WTC11 (cell line): Measurements from ENCODE around the gene ERCC5. TPM values are rescaled to one million over a fixed set of nuclear protein-coding genes. Genes with fewer than 3 reads are reported as not detected.

Source experiments
- ATAC-seq: fragments of 200-7000 bp; cut with Tn5 transposase; 2 replicates; pipeline ENCODE4 v1.10.0; 2021; ENCODE audit warnings: mild to moderate bottlenecking, moderate library complexity
- CTCF ChIA-PET: fragments of 300-600 bp; sonication (Branson Sonifier 250); formaldehyde crosslinking; loops from one replicate; lab custom pipeline; 2021; ENCODE audit warnings: antibody characterized with exemption; lab: Charles Lee
- POLR2A ChIA-PET: fragments of 350-600 bp; sonication (Branson Sonifier 250); formaldehyde crosslinking; loops from one replicate; lab custom pipeline; 2021; ENCODE audit warnings: antibody characterized with exemption; lab: Charles Lee
- DNase-seq: peaks from one replicate; pipeline ENCODE4 v3.0.0; 2021; ENCODE audit warnings: low spot score
- H3K27ac Mint-ChIP-seq: 2 replicates; pipeline ENCODE4 v1.8.0; 2021; ENCODE audit warnings: mixed read lengths
- H3K27me3 Mint-ChIP-seq: 2 replicates; pipeline ENCODE4 v1.8.0; 2021; ENCODE audit warnings: low read depth, mild to moderate bottlenecking, moderate library complexity, mixed read lengths
- H3K36me3 Mint-ChIP-seq: 2 replicates; pipeline ENCODE4 v1.8.0; 2021; ENCODE audit warnings: mixed read lengths
- H3K4me1 Mint-ChIP-seq: 2 replicates; pipeline ENCODE4 v1.8.0; 2022; ENCODE audit warnings: mixed read lengths
- H3K4me3 Mint-ChIP-seq: 2 replicates; pipeline ENCODE4 v1.8.0; 2021; ENCODE audit warnings: mild to moderate bottlenecking, moderate library complexity, mixed read lengths
- H3K9me3 Mint-ChIP-seq: 2 replicates; pipeline ENCODE4 v1.8.0; 2021; ENCODE audit warnings: mixed read lengths
- CBFB ChIP-seq: sonication (generic); formaldehyde crosslinking; IDR thresholded peaks from 2 replicates; pipeline ENCODE4 v1.8.1; 2022; ENCODE audit warnings: mild to moderate bottlenecking, low read depth, missing genetic modification reagents
- CREB1 ChIP-seq: sonication (generic); formaldehyde crosslinking; IDR thresholded peaks from 2 replicates; pipeline ENCODE4 v1.8.0; 2023; ENCODE audit warnings: mild to moderate bottlenecking, missing genetic modification reagents
- JAZF1 ChIP-seq: fragments of 250-450 bp; sonication (Bioruptor Pico); IDR thresholded peaks from 2 replicates; pipeline ENCODE4 v1.9.0; 2021; ENCODE audit warnings: moderate library complexity, mild to moderate bottlenecking, inconsistent platforms
- NFE2L1 ChIP-seq: sonication (generic); formaldehyde crosslinking; IDR thresholded peaks from 2 replicates; pipeline ENCODE4 v1.8.1; 2023; ENCODE audit warnings: missing genetic modification reagents
- NFYB ChIP-seq: sonication (generic); formaldehyde crosslinking; conservative IDR thresholded peaks from 2 replicates; pipeline ENCODE4 v1.8.0; 2022; ENCODE audit warnings: low read depth, missing genetic modification reagents
- NR3C1 ChIP-seq: sonication (generic); formaldehyde crosslinking; conservative IDR thresholded peaks from 2 replicates; pipeline ENCODE4 v1.8.1; 2023; ENCODE audit warnings: low read depth, mild to moderate bottlenecking, missing genetic modification reagents
- PRRX2 ChIP-seq: fragments of 250-450 bp; sonication (Bioruptor Pico); IDR thresholded peaks from 2 replicates; pipeline ENCODE4 v1.8.0; 2021; ENCODE audit warnings: mild to moderate bottlenecking
- SMAD3 ChIP-seq: sonication (generic); formaldehyde crosslinking; IDR thresholded peaks from 2 replicates; pipeline ENCODE4 v1.8.0; 2022; ENCODE audit warnings: missing genetic modification reagents, mild to moderate bottlenecking, borderline replicate concordance
- ZNF263 ChIP-seq: sonication (generic); formaldehyde crosslinking; IDR thresholded peaks from 2 replicates; pipeline ENCODE4 v1.8.1; 2022; ENCODE audit warnings: low read depth, mild to moderate bottlenecking, moderate library complexity, missing genetic modification reagents
- ZNF317 ChIP-seq: sonication (generic); formaldehyde crosslinking; IDR thresholded peaks from 2 replicates; pipeline ENCODE4 v1.8.1; 2023; ENCODE audit warnings: low read depth, mild to moderate bottlenecking, moderate library complexity, missing genetic modification reagents, borderline replicate concordance
- total RNA-seq: library from RNA; stranded (reverse); gene quantifications from 3 replicates; pipeline ENCODE4 v1.2.3, GENCODE V29; 2021
- TF ChIP-seq, protein P1 (sequence below): sonication (generic); formaldehyde crosslinking; IDR thresholded peaks from 2 replicates; pipeline ENCODE4 v1.8.0; 2022; ENCODE audit warnings: mild to moderate bottlenecking, missing genetic modification reagents
- TF ChIP-seq, protein P2 (sequence below): sonication (generic); formaldehyde crosslinking; IDR thresholded peaks from 2 replicates; pipeline ENCODE4 v1.8.1; 2022; ENCODE audit warnings: low read depth, mild to moderate bottlenecking, moderate library complexity, missing genetic modification reagents, borderline replicate concordance
- TF ChIP-seq, protein P3 (sequence below): fragments of 250-450 bp; sonication (Bioruptor Pico); IDR thresholded peaks from 2 replicates; pipeline ENCODE4 v1.9.0; 2021; ENCODE audit warnings: mild to moderate bottlenecking, borderline replicate concordance
- TF ChIP-seq, protein P4 (sequence below): sonication (generic); formaldehyde crosslinking; IDR thresholded peaks from 2 replicates; pipeline ENCODE4 v1.8.0; 2022; ENCODE audit warnings: missing genetic modification reagents
- TF ChIP-seq, protein P5 (sequence below): sonication (generic); formaldehyde crosslinking; IDR thresholded peaks from 2 replicates; pipeline ENCODE4 v1.8.1; 2023; ENCODE audit warnings: mild to moderate bottlenecking, missing genetic modification reagents, borderline replicate concordance
- TF ChIP-seq, protein P6 (sequence below): fragments of 250-450 bp; sonication (Bioruptor Pico); IDR thresholded peaks from 2 replicates; pipeline ENCODE4 v2.1.2; 2022; ENCODE audit warnings: mild to moderate bottlenecking, moderate library complexity
- TF ChIP-seq, protein P7 (sequence below): fragments of 200-600 bp; IDR thresholded peaks from 2 replicates; pipeline ENCODE4 v1.8.0; 2022; ENCODE audit warnings: antibody characterized with exemption

The ERCC5 gene
- total RNA-seq, 1 experiment from 2014 or later: 26.5 TPM

DNA sequence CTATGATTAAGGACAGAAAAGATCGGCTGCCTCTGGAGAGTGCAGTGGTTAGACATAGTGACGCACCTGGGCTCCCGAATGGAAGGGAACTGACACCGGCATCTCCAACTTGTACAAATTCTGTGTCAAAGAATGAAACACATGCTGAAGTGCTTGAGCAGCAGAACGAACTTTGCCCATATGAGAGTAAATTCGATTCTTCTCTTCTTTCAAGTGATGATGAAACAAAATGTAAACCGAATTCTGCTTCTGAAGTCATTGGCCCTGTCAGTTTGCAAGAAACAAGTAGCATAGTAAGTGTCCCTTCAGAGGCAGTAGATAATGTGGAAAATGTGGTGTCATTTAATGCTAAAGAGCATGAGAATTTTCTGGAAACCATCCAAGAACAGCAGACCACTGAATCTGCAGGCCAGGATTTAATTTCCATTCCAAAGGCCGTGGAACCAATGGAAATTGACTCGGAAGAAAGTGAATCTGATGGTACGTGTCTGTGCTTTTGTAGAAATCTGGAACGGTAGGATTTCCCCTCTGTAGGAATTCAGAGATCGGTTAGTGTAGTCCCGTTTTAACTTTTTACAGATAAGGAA, 16.9 kb downstream of the ERCC5 start (continued):
- no peak for TF ChIP-seq CBFB
- no peak for TF ChIP-seq ZNF263 (CRISPR knock-in tag)
- no peak for TF ChIP-seq JAZF1 (CRISPR knock-in tag)
- no peak for TF ChIP-seq ZNF317 (CRISPR knock-in tag)
- no peak for TF ChIP-seq SMAD3
- TF ChIP-seq, protein P1, sequence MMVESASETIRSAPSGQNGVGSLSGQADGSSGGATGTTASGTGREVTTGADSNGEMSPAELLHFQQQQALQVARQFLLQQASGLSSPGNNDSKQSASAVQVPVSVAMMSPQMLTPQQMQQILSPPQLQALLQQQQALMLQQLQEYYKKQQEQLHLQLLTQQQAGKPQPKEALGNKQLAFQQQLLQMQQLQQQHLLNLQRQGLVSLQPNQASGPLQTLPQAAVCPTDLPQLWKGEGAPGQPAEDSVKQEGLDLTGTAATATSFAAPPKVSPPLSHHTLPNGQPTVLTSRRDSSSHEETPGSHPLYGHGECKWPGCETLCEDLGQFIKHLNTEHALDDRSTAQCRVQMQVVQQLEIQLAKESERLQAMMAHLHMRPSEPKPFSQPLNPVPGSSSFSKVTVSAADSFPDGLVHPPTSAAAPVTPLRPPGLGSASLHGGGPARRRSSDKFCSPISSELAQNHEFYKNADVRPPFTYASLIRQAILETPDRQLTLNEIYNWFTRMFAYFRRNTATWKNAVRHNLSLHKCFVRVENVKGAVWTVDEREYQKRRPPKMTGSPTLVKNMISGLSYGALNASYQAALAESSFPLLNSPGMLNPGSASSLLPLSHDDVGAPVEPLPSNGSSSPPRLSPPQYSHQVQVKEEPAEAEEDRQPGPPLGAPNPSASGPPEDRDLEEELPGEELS (CRISPR knock-in tag): no peak
- TF ChIP-seq, all 79 proteins: peak for 0

DNA sequence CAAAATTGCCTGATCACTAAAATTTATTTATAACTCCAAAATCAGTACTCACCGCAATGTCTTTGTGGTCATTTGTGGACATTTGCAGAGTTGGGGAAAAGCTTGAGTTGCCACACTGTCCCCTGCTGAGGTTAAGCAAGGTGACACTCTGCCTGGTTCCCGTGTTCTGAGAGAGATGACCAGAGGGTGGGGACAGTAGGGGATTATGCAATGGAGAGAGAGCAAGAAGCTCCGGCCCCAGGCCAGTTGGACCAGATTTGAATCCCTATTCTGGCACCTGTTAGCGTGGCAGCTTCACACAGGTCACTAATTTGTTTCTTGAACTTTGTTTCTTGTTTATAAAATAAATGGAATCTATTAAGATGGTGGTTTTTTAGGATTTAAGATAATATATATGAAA, 17.8 kb downstream of the ERCC5 start:
- DNase-seq (no peak), ATAC-seq (no peak)
- H3K9me3 Mint-ChIP-seq: 0 out of 2 replicates have a peak, but pooled peaks cover 3% of the 10 kb centered on the region
- no peak overlapping the region for H3K4me3 Mint-ChIP-seq
- CTCF ChIA-PET: no interaction called here
- peaks cover 60% of the 10 kb centered on the region for H3K36me3 Mint-ChIP-seq
- POLR2A ChIA-PET: no interaction called here
- H3K27ac Mint-ChIP-seq: no peak overlapping the region
- no peaks in the 10 kb centered on the region for H3K4me1 Mint-ChIP-seq
- no peaks in the 10 kb centered on the region; the same call in 1 of the 2 replicates for H3K27me3 Mint-ChIP-seq
- TF ChIP-seq, protein P2, sequence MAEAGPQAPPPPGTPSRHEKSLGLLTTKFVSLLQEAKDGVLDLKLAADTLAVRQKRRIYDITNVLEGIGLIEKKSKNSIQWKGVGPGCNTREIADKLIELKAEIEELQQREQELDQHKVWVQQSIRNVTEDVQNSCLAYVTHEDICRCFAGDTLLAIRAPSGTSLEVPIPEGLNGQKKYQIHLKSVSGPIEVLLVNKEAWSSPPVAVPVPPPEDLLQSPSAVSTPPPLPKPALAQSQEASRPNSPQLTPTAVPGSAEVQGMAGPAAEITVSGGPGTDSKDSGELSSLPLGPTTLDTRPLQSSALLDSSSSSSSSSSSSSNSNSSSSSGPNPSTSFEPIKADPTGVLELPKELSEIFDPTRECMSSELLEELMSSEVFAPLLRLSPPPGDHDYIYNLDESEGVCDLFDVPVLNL: no peak
- TF ChIP-seq, protein P3, sequence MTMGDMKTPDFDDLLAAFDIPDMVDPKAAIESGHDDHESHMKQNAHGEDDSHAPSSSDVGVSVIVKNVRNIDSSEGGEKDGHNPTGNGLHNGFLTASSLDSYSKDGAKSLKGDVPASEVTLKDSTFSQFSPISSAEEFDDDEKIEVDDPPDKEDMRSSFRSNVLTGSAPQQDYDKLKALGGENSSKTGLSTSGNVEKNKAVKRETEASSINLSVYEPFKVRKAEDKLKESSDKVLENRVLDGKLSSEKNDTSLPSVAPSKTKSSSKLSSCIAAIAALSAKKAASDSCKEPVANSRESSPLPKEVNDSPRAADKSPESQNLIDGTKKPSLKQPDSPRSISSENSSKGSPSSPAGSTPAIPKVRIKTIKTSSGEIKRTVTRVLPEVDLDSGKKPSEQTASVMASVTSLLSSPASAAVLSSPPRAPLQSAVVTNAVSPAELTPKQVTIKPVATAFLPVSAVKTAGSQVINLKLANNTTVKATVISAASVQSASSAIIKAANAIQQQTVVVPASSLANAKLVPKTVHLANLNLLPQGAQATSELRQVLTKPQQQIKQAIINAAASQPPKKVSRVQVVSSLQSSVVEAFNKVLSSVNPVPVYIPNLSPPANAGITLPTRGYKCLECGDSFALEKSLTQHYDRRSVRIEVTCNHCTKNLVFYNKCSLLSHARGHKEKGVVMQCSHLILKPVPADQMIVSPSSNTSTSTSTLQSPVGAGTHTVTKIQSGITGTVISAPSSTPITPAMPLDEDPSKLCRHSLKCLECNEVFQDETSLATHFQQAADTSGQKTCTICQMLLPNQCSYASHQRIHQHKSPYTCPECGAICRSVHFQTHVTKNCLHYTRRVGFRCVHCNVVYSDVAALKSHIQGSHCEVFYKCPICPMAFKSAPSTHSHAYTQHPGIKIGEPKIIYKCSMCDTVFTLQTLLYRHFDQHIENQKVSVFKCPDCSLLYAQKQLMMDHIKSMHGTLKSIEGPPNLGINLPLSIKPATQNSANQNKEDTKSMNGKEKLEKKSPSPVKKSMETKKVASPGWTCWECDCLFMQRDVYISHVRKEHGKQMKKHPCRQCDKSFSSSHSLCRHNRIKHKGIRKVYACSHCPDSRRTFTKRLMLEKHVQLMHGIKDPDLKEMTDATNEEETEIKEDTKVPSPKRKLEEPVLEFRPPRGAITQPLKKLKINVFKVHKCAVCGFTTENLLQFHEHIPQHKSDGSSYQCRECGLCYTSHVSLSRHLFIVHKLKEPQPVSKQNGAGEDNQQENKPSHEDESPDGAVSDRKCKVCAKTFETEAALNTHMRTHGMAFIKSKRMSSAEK (CRISPR knock-in tag): no peak
- TF ChIP-seq, protein P4, sequence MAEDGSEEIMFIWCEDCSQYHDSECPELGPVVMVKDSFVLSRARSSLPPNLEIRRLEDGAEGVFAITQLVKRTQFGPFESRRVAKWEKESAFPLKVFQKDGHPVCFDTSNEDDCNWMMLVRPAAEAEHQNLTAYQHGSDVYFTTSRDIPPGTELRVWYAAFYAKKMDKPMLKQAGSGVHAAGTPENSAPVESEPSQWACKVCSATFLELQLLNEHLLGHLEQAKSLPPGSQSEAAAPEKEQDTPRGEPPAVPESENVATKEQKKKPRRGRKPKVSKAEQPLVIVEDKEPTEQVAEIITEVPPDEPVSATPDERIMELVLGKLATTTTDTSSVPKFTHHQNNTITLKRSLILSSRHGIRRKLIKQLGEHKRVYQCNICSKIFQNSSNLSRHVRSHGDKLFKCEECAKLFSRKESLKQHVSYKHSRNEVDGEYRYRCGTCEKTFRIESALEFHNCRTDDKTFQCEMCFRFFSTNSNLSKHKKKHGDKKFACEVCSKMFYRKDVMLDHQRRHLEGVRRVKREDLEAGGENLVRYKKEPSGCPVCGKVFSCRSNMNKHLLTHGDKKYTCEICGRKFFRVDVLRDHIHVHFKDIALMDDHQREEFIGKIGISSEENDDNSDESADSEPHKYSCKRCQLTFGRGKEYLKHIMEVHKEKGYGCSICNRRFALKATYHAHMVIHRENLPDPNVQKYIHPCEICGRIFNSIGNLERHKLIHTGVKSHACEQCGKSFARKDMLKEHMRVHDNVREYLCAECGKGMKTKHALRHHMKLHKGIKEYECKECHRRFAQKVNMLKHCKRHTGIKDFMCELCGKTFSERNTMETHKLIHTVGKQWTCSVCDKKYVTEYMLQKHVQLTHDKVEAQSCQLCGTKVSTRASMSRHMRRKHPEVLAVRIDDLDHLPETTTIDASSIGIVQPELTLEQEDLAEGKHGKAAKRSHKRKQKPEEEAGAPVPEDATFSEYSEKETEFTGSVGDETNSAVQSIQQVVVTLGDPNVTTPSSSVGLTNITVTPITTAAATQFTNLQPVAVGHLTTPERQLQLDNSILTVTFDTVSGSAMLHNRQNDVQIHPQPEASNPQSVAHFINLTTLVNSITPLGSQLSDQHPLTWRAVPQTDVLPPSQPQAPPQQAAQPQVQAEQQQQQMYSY: no peak
- TF ChIP-seq CREB1 (CRISPR knock-in tag) (no peak), NR3C1 (CRISPR knock-in tag) (no peak), NFYB (CRISPR knock-in tag) (no peak), NFE2L1 (CRISPR knock-in tag) (no peak), ZNF263 (CRISPR knock-in tag) (no peak), PRRX2 (CRISPR knock-in tag) (no peak)
- TF ChIP-seq, protein P5, sequence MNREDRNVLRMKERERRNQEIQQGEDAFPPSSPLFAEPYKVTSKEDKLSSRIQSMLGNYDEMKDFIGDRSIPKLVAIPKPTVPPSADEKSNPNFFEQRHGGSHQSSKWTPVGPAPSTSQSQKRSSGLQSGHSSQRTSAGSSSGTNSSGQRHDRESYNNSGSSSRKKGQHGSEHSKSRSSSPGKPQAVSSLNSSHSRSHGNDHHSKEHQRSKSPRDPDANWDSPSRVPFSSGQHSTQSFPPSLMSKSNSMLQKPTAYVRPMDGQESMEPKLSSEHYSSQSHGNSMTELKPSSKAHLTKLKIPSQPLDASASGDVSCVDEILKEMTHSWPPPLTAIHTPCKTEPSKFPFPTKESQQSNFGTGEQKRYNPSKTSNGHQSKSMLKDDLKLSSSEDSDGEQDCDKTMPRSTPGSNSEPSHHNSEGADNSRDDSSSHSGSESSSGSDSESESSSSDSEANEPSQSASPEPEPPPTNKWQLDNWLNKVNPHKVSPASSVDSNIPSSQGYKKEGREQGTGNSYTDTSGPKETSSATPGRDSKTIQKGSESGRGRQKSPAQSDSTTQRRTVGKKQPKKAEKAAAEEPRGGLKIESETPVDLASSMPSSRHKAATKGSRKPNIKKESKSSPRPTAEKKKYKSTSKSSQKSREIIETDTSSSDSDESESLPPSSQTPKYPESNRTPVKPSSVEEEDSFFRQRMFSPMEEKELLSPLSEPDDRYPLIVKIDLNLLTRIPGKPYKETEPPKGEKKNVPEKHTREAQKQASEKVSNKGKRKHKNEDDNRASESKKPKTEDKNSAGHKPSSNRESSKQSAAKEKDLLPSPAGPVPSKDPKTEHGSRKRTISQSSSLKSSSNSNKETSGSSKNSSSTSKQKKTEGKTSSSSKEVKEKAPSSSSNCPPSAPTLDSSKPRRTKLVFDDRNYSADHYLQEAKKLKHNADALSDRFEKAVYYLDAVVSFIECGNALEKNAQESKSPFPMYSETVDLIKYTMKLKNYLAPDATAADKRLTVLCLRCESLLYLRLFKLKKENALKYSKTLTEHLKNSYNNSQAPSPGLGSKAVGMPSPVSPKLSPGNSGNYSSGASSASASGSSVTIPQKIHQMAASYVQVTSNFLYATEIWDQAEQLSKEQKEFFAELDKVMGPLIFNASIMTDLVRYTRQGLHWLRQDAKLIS (CRISPR knock-in tag): no peak
- TF ChIP-seq, protein P6, sequence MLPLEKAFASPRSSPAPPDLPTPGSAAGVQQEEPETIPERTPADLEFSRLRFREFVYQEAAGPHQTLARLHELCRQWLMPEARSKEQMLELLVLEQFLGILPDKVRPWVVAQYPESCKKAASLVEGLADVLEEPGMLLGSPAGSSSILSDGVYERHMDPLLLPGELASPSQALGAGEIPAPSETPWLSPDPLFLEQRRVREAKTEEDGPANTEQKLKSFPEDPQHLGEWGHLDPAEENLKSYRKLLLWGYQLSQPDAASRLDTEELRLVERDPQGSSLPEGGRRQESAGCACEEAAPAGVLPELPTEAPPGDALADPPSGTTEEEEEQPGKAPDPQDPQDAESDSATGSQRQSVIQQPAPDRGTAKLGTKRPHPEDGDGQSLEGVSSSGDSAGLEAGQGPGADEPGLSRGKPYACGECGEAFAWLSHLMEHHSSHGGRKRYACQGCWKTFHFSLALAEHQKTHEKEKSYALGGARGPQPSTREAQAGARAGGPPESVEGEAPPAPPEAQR (CRISPR knock-in tag): no peak
- TF ChIP-seq, protein P7, sequence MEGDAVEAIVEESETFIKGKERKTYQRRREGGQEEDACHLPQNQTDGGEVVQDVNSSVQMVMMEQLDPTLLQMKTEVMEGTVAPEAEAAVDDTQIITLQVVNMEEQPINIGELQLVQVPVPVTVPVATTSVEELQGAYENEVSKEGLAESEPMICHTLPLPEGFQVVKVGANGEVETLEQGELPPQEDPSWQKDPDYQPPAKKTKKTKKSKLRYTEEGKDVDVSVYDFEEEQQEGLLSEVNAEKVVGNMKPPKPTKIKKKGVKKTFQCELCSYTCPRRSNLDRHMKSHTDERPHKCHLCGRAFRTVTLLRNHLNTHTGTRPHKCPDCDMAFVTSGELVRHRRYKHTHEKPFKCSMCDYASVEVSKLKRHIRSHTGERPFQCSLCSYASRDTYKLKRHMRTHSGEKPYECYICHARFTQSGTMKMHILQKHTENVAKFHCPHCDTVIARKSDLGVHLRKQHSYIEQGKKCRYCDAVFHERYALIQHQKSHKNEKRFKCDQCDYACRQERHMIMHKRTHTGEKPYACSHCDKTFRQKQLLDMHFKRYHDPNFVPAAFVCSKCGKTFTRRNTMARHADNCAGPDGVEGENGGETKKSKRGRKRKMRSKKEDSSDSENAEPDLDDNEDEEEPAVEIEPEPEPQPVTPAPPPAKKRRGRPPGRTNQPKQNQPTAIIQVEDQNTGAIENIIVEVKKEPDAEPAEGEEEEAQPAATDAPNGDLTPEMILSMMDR: no peak
